ENCODE measurements around the gene FANK1.

DNA sequence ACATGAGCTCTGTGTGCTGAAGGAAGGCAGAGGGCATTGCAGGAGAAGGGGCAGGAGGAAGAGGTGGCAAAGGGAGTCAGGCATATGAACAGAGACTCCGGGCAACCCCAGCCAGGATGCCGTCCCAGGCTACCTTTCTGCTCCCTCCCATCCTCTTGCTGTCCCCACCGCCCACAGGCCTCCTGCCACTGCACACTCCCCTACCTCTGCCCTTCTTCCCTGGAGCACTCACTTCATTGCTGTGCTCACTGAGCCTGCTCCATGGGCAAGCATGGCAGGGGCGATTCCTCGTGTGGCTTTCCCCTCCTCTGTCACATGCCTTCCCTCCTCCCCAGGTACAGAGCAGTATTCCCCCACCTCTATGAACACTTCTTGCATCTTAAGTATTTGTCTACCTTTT lies 93.4 kb downstream of the FANK1 start:
- TF ChIP-seq, protein P1, sequence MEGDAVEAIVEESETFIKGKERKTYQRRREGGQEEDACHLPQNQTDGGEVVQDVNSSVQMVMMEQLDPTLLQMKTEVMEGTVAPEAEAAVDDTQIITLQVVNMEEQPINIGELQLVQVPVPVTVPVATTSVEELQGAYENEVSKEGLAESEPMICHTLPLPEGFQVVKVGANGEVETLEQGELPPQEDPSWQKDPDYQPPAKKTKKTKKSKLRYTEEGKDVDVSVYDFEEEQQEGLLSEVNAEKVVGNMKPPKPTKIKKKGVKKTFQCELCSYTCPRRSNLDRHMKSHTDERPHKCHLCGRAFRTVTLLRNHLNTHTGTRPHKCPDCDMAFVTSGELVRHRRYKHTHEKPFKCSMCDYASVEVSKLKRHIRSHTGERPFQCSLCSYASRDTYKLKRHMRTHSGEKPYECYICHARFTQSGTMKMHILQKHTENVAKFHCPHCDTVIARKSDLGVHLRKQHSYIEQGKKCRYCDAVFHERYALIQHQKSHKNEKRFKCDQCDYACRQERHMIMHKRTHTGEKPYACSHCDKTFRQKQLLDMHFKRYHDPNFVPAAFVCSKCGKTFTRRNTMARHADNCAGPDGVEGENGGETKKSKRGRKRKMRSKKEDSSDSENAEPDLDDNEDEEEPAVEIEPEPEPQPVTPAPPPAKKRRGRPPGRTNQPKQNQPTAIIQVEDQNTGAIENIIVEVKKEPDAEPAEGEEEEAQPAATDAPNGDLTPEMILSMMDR (IDR thresholded peaks at IDR 0.05) = no peak
- TF ChIP-seq POLR2A (IDR thresholded peaks at IDR 0.05) = no peak
